CD14-positive monocyte (primary cell): ENCODE results near the gene FBXL22. TPM values are rescaled to one million over a fixed set of nuclear protein-coding genes. Genes with fewer than 3 reads are reported as not detected.
A peak's percentile ranks its signal among the peaks of the same experiment; 100 is the strongest.

Source experiments
- DNase-seq, 3 donors: peaks; one replicate each; pipeline ENCODE4 v3.0.0-alpha.2; 2011 to 2022
- H2AFZ ChIP-seq: 2 replicates; pipeline ENCODE4 v1.6.0; 2012; ENCODE audit warnings: mild to moderate bottlenecking, low read depth, low read length, inconsistent platforms; ENCODE audit not compliant: insufficient read depth, poor library complexity, severe bottlenecking
- H3K27ac ChIP-seq, 2 donors: 1 replicate in 1 of 2; 2 replicates in 1 of 2; pipeline ENCODE4 v1.5.1; 2012 to 2013; ENCODE audit warnings: low read length in 2 of 2, control low read depth in 1 of 2, inconsistent platforms in 1 of 2, low read depth in 1 of 2, mild to moderate bottlenecking in 1 of 2
- H3K27me3 ChIP-seq, 2 donors: one replicate each; pipeline versions ENCODE4 v1.6.0 to v1.6.1; 2011 to 2013; ENCODE audit warnings: low read length in 2 of 2; ENCODE audit not compliant: control insufficient read depth in 2 of 2, insufficient read depth in 2 of 2
- H3K36me3 ChIP-seq, 2 donors: replicated peaks in 1 of 2; 1 replicate in 1 of 2; 2 replicates in 1 of 2; pipeline versions ENCODE4 v1.5.1 to v1.6.1; 2012 to 2013; ENCODE audit warnings: low read length in 2 of 2, control low read depth in 1 of 2, inconsistent platforms in 1 of 2, mild to moderate bottlenecking in 1 of 2; ENCODE audit not compliant: insufficient read depth in 2 of 2, control insufficient read depth in 1 of 2
- H3K4me1 ChIP-seq, 2 donors: 1 replicate in 1 of 2; 2 replicates in 1 of 2; pipeline versions ENCODE4 v1.5.1 to v1.6.1; 2012 to 2013; ENCODE audit warnings: low read length in 2 of 2, control low read depth in 1 of 2, inconsistent platforms in 1 of 2, mild to moderate bottlenecking in 1 of 2, moderate library complexity in 1 of 2; ENCODE audit not compliant: insufficient read depth in 2 of 2, control insufficient read depth in 1 of 2
- H3K4me2 ChIP-seq: replicated peaks from 2 replicates; pipeline ENCODE3; 2012; ENCODE audit warnings: low read length, moderate library complexity, mild to moderate bottlenecking; ENCODE audit not compliant: poor library complexity, severe bottlenecking; ENCODE audit errors: extremely low read depth
- H3K4me3 ChIP-seq, 3 experiments: fragments of 200-600 bp in 1 of 3; sonication (generic) in 1 of 3; replicated peaks in 1 of 3; 1 replicate in 2 of 3; 2 replicates in 1 of 3; pipeline ENCODE4 v1.5.1; 2011 to 2013; ENCODE audit warnings: low read length in 3 of 3, mild to moderate bottlenecking in 3 of 3, control low read depth in 2 of 3, low read depth in 2 of 3, inconsistent platforms in 1 of 3, moderate library complexity in 1 of 3
- H3K79me2 ChIP-seq: 2 replicates; pipeline ENCODE4 v1.6.0; 2012; ENCODE audit warnings: mild to moderate bottlenecking, control low read depth, inconsistent platforms, low read length, moderate library complexity; ENCODE audit not compliant: insufficient read depth
- H3K9ac ChIP-seq: 2 replicates; pipeline ENCODE4 v1.6.0; 2017; ENCODE audit warnings: low read length, mild to moderate bottlenecking; ENCODE audit not compliant: insufficient read depth, poor library complexity, severe bottlenecking
- H3K9me3 ChIP-seq, 2 donors: replicated peaks in 1 of 2; 1 replicate in 1 of 2; 2 replicates in 1 of 2; pipeline versions ENCODE4 v1.5.1 to v1.6.1; 2012 to 2013; ENCODE audit warnings: low read length in 2 of 2, control low read depth in 1 of 2; ENCODE audit not compliant: control insufficient read depth in 1 of 2, insufficient read depth in 1 of 2
- H4K20me1 ChIP-seq: 2 replicates; pipeline ENCODE4 v1.6.0; 2012; ENCODE audit warnings: mild to moderate bottlenecking, low read length, control low read depth, moderate library complexity; ENCODE audit not compliant: insufficient read depth
- H3K27ac Mint-ChIP-seq, 7 donors: one replicate each; pipeline ENCODE4 v1.8.0; 2020; ENCODE audit warnings: mild to moderate bottlenecking in 7 of 7, mixed read lengths in 7 of 7, moderate library complexity in 6 of 7, inconsistent platforms in 2 of 7
- H3K27me3 Mint-ChIP-seq, 3 donors: one replicate each; pipeline ENCODE4 v1.8.0; 2021 to 2022; ENCODE audit warnings: low read depth in 3 of 3, mild to moderate bottlenecking in 3 of 3, mixed read lengths in 3 of 3, moderate library complexity in 3 of 3, inconsistent platforms in 1 of 3
- H3K36me3 Mint-ChIP-seq, 2 donors: one replicate each; pipeline ENCODE4 v1.8.0; 2020; ENCODE audit warnings: mixed read lengths in 2 of 2, inconsistent platforms in 1 of 2, mild to moderate bottlenecking in 1 of 2
- H3K4me1 Mint-ChIP-seq: one replicate; pipeline ENCODE4 v1.8.0; 2020; ENCODE audit warnings: mild to moderate bottlenecking, mixed read lengths
- H3K4me3 Mint-ChIP-seq, 2 donors: one replicate each; pipeline ENCODE4 v1.8.0; 2020; ENCODE audit warnings: mild to moderate bottlenecking in 2 of 2, mixed read lengths in 2 of 2, moderate library complexity in 1 of 2
- H3K9me3 Mint-ChIP-seq, 7 donors: one replicate each; pipeline ENCODE4 v1.8.0; 2020 to 2022; ENCODE audit warnings: mixed read lengths in 7 of 7, mild to moderate bottlenecking in 6 of 7, moderate library complexity in 6 of 7, inconsistent platforms in 2 of 7
- CTCF ChIP-seq: fragments of 200-600 bp; IDR thresholded peaks from one replicate; pipeline ENCODE4 v1.8.0; 2022; ENCODE audit warnings: antibody characterized with exemption, mild to moderate bottlenecking
- WGBS: methylation state at CpG from one replicate; pipeline ENCODE4 v1.1.5; 2013; ENCODE audit warnings: missing lambda C conversion rate; ENCODE audit not compliant: insufficient coverage; 5-methylcytosine and 5-hydroxymethylcytosine counted together
- intact Hi-C, 2 donors: fragments of 100-400 bp; cut with micrococcal nuclease; formaldehyde crosslinking; loops; one replicate each; pipeline versions ENCODE4 v1.15.0 to v1.15.1; 2023
- polyA plus RNA-seq, 3 donors: library from polyadenylated mRNA; depleted of rRNA in 1 of 3; unstranded in 2 of 3; stranded (reverse) in 1 of 3; fragments of 300-500 nt in 2 of 3; fragments of >200 nt in 1 of 3; fragmentation: Illumina TruSeq in 2 of 3; gene quantifications; 1 replicate in 2 of 3; 2 replicates in 1 of 3; pipeline ENCODE4 v1.2.3, GENCODE V29; 2012 to 2021

FBXL22 gene
- polyA plus RNA-seq, 3 donors = 0.04 TPM; not detected in 2

DNA sequence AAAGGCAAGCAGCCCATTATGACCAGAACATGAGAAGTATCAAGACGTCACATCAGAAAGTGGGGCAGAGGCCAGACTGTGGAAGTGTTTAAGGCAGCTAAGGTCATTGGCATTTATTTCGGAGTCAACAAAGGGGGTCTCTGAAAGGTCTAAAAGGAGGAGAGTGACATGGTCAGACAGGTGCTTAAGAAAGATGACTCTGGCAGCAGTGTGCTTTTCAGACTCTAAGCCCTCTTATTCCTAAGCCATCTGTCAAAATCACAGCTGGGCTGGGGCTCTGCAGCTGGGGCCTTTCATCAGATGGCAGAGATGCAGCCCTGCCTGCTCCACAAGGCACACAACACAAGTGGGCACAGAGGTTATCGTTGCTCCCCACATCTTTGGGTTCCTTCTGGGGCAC lies 14.0 kb downstream of the FBXL22 start:
- Histone ChIP-seq H3K9ac (no peak overlapping the region), H3K4me2 (no peak overlapping the region), H3K27me3 (no peaks in the 10 kb centered on the region), H2AFZ (no peak overlapping the region), H3K9me3 (no peaks in the 10 kb centered on the region), H4K20me1 (peaks cover 21% of the 10 kb centered on the region), H3K36me3 (peaks cover 68 to 83% of the 10 kb centered on the region in 2 donors), H3K79me2 (no peaks in the 10 kb centered on the region), H3K27ac (peak overlapping the region in 1 of 2 donors; percentile 72), H3K4me1 (peaks cover 8 to 14% of the 10 kb centered on the region in 2 donors), H3K4me3 (no peak overlapping the region)
- Mint-ChIP-seq H3K36me3 (peaks cover 70 to 87% of the 10 kb centered on the region in 2 donors), H3K9me3 (no peaks in the 10 kb centered on the region), H3K4me1 (peaks cover 16% of the 10 kb centered on the region), H3K27me3 (peaks cover 0 to 2% (median 0%) of the 10 kb centered on the region in 3 donors), H3K27ac (peak overlapping the region in 4 of 7 donors; percentile 29 to 86 (median 54)), H3K4me3 (no peak overlapping the region)
- no peak for DNase-seq
- intact Hi-C loops = no loop called here
- no peak for TF ChIP-seq CTCF
- 94% methylated on average over 2 of the region's 3 CpGs for whole genome bisulfite sequencing

GRCh38 chr15:63612300-63612699 lies 15.1 kb downstream of the FBXL22 start:
- no peak overlapping the region for H3K4me2 ChIP-seq
- H3K9me3 ChIP-seq = no peaks in the 10 kb centered on the region
- no peak overlapping the region for H3K27ac Mint-ChIP-seq
- H3K4me3 Mint-ChIP-seq = no peak overlapping the region
- no peaks in the 10 kb centered on the region for H3K27me3 ChIP-seq
- H3K36me3 Mint-ChIP-seq = peaks cover 69 to 86% of the 10 kb centered on the region in 2 donors
- H4K20me1 ChIP-seq = peaks cover 21% of the 10 kb centered on the region
- WGBS = 97% methylated on average over 12 of the region's 15 CpGs
- intact Hi-C loops = no loop called here
- no peak overlapping the region for H2AFZ ChIP-seq
- TF ChIP-seq CTCF = no peak
- H3K27me3 Mint-ChIP-seq = peaks cover 0 to 2% (median 0%) of the 10 kb centered on the region in 3 donors
- no peaks in the 10 kb centered on the region for H3K9me3 Mint-ChIP-seq
- H3K79me2 ChIP-seq = no peaks in the 10 kb centered on the region
- H3K4me3 ChIP-seq = no peak overlapping the region
- H3K9ac ChIP-seq = no peak overlapping the region
- peaks cover 12% of the 10 kb centered on the region for H3K4me1 Mint-ChIP-seq
- H3K36me3 ChIP-seq = peaks cover 73 to 88% of the 10 kb centered on the region in 2 donors
- no peak for DNase-seq
- peaks cover 7 to 12% of the 10 kb centered on the region in 2 donors for H3K4me1 ChIP-seq
- no peak overlapping the region for H3K27ac ChIP-seq
